GM19468 (cell line): ENCODE results near the gene GBP2.

Experiments
- ATAC-seq: cut with Tn5 transposase; IDR thresholded peaks from one replicate; pipeline ENCODE4 v1.9.1; 2021; ENCODE audit warnings: mild to moderate bottlenecking, moderate library complexity, moderate number of reproducible peaks; ENCODE audit not compliant: unreplicated experiment; ENCODE audit errors: extremely low read depth

Gene GBP2

GRCh38 chr1:89069951-89070350, 56.0 kb downstream of the GBP2 start:
- no peak for ATAC-seq

GRCh38 chr1:89068291-89068690, 57.6 kb downstream of the GBP2 start:
- ATAC-seq = no peak

GRCh38 chr1:89065079-89065868, 60.6 kb downstream of the GBP2 start, which contains the start of gene GBP1:
Gene GBP1, minus strand, starts transcription at chr1:89065208. Its CDS starts 1,974 bp downstream, at chr1:89063234.
- ATAC-seq = no peak

- ATAC-seq = no peak
Measured at GRCh38 chr1:89064632-89065031, 61.3 kb downstream of the GBP2 start.

DNA sequence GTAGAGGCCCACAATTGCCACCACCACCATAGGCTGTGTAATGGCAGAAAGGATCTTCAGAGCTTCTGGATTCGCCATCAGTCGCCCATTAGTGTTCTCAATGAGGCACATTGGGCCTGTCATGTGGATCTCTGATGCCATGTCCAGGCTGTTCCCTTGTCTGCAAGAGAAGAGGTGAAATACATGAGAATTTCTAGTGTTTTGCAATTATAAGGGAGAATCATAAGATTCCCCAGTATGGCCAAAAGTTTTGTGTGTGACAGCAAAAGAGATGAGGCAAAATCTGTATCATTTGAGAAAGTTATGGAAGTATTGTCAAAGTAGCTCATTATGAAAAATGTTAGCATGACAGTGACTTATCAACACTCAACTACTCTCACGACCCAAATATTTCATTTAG, 62.8 kb downstream of the GBP2 start:
- ATAC-seq = no peak

DNA sequence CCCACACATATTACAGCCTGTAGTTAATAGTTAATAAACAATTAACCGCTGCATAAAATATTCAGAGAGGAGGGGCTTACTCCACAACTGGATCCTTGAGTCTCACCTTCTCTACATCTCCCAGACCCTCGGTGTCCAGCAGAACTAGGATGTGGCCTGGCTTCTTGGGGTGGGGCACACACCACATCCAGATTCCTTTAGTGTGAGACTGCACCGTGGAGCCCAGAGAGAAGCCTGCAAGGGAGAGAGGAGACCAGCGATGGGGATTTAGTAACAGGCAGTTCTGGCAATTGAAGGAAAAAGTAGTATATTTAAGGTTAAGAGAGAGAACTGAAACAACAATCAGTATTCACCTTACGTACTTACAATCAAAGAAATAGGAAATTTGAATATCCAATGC, 65.8 kb downstream of the GBP2 start:
- no peak for ATAC-seq
